A673 (cell line): ENCODE results near the gene SLC2A13. TPM values are rescaled to one million over a fixed set of nuclear protein-coding genes. Genes with fewer than 3 reads are reported as not detected.

ENCODE experiments used
- BruUV-seq: library from RNA; stranded (reverse); fragments of 400-500 nt; replicated peaks from 2 replicates; lab custom pipeline; 2021; lab: Mats Ljungman, UMichigan
- CTCF ChIA-PET: fragments of 300-600 bp; sonication (Branson Sonifier 250); formaldehyde crosslinking; loops from one replicate; lab custom pipeline; 2022; ENCODE audit warnings: antibody characterized with exemption; lab: Charles Lee
- POLR2A ChIA-PET: fragments of 300-600 bp; sonication (Branson Sonifier 250); formaldehyde crosslinking; loops from one replicate; lab custom pipeline; 2022; ENCODE audit warnings: antibody characterized with exemption; ENCODE audit not compliant: low non-redundant PET; lab: Charles Lee
- DNase-seq: peaks from one replicate; pipeline ENCODE4 v3.0.0-alpha.2; 2015; ENCODE audit warnings: low spot score
- H3K27ac ChIP-seq: fragments of 200-600 bp; sonication (generic); 2 replicates; pipeline ENCODE4 v1.5.1; 2016; ENCODE audit warnings: mixed run types, low read depth, mild to moderate bottlenecking, mixed read lengths, antibody characterized with exemption, low read length; ENCODE audit not compliant: poor library complexity, severe bottlenecking
- H3K27me3 ChIP-seq: fragments of 200-600 bp; sonication (generic); replicated peaks from 2 replicates; pipeline ENCODE4 v1.6.1; 2017; ENCODE audit warnings: mixed run types, low read depth, mild to moderate bottlenecking, mixed read lengths, antibody characterized with exemption, low read length; ENCODE audit not compliant: insufficient read depth, poor library complexity
- H3K36me3 ChIP-seq: fragments of 200-600 bp; sonication (generic); 2 replicates; pipeline ENCODE4 v1.6.1; 2016; ENCODE audit warnings: mixed run types, mild to moderate bottlenecking, mixed read lengths, antibody characterized with exemption, low read length; ENCODE audit not compliant: insufficient read depth, poor library complexity, severe bottlenecking
- H3K4me1 ChIP-seq: fragments of 200-600 bp; sonication (generic); 2 replicates; pipeline ENCODE4 v1.6.1; 2017; ENCODE audit warnings: mixed run types, mild to moderate bottlenecking, mixed read lengths, antibody characterized with exemption, low read length; ENCODE audit not compliant: insufficient read depth, poor library complexity, severe bottlenecking
- H3K4me3 ChIP-seq: fragments of 200-600 bp; sonication (generic); 2 replicates; pipeline ENCODE4 v1.5.1; 2016; ENCODE audit warnings: low read depth, mixed run types, mild to moderate bottlenecking, mixed read lengths, low read length; ENCODE audit not compliant: poor library complexity, severe bottlenecking
- H3K9me3 ChIP-seq: fragments of 200-600 bp; sonication (generic); 2 replicates; pipeline ENCODE4 v1.6.1; 2016; ENCODE audit warnings: mixed run types, low read depth, mild to moderate bottlenecking, mixed read lengths, antibody characterized with exemption, low read length; ENCODE audit not compliant: poor library complexity, severe bottlenecking
- CTCF ChIP-seq: fragments of 300-800, 200-600 bp; sonication (generic); conservative IDR thresholded peaks from 2 replicates; pipeline ENCODE4 v1.5.1; 2017; ENCODE audit warnings: low read depth, mild to moderate bottlenecking, antibody characterized with exemption, low read length, moderate library complexity, mixed read lengths
- EZH2 ChIP-seq: fragments of 200-600 bp; sonication (generic); IDR thresholded peaks from 2 replicates; pipeline ENCODE4 v1.6.1; 2017; ENCODE audit warnings: borderline replicate concordance, low read depth, mild to moderate bottlenecking, mixed read lengths, antibody characterized with exemption, low read length; ENCODE audit not compliant: poor library complexity, severe bottlenecking
- intact Hi-C: fragments of 100-400 bp; cut with micrococcal nuclease; formaldehyde crosslinking; loops from one replicate; pipeline ENCODE4 v1.10.0; 2022; ENCODE audit not compliant: unreplicated experiment
- total RNA-seq: library from RNA; stranded (reverse); gene quantifications from 2 replicates; pipeline ENCODE4 v1.2.3, GENCODE V29; 2021

Gene SLC2A13
- total RNA-seq, 1 experiment from 2014 or later = 9.1 TPM

GRCh38 chr12:40138526-40138925 is 32.6 kb upstream of the SLC2A13 start:
- CTCF ChIA-PET = no interaction called here

GRCh38 chr12:40137252-40137651 is 31.4 kb upstream of the SLC2A13 start:
- Histone ChIP-seq H3K27me3 (no peaks in the 10 kb centered on the region), H3K4me1 (no peaks in the 10 kb centered on the region), H3K36me3 (no peaks in the 10 kb centered on the region), H3K27ac (no peak overlapping the region), H3K4me3 (no peak overlapping the region), H3K9me3 (no peaks in the 10 kb centered on the region)
- intact Hi-C loops = no loop called here
- no TSS peak for BruUV-seq
- CTCF ChIA-PET = no interaction called here
- TF ChIP-seq EZH2 (no peak), CTCF (no peak)
- DNase-seq = peak; percentile 21
- POLR2A ChIA-PET = no interaction called here

More at GRCh38 chr12:40138526-40138925, 32.6 kb upstream of the SLC2A13 start:
- no peak for DNase-seq
- POLR2A ChIA-PET = no interaction called here
- Histone ChIP-seq H3K4me3 (no peak overlapping the region), H3K36me3 (no peaks in the 10 kb centered on the region), H3K27ac (no peak overlapping the region), H3K27me3 (no peaks in the 10 kb centered on the region), H3K9me3 (no peaks in the 10 kb centered on the region), H3K4me1 (no peaks in the 10 kb centered on the region)
- intact Hi-C loops = no loop called here
- BruUV-seq = no TSS peak
- TF ChIP-seq CTCF (no peak), EZH2 (no peak)

- Histone ChIP-seq H3K9me3 (no peaks in the 10 kb centered on the region), H3K36me3 (no peaks in the 10 kb centered on the region), H3K27me3 (no peaks in the 10 kb centered on the region), H3K4me1 (no peaks in the 10 kb centered on the region), H3K4me3 (no peak overlapping the region), H3K27ac (no peak overlapping the region)
- no peak for TF ChIP-seq EZH2
- no peak for TF ChIP-seq CTCF
- intact Hi-C loops = no loop called here
- no peak for DNase-seq
- CTCF ChIA-PET = no interaction called here
- POLR2A ChIA-PET = no interaction called here
- BruUV-seq = no TSS peak
Observed at GRCh38 chr12:40127408-40127807, 21.5 kb upstream of the SLC2A13 start.
